AG09319 (cell line): Measurements from ENCODE around the gene RUSC1.

Experiments used
- DNase-seq: peaks from one replicate; pipeline ENCODE4 v3.0.0-alpha.2; 2010; ENCODE audit warnings: low read depth; ENCODE audit errors: extremely low read depth
- TF ChIP-seq, protein P1 (sequence below): IDR thresholded peaks from 2 replicates; pipeline ENCODE4 v1.5.1; 2011; ENCODE audit warnings: low read depth, mild to moderate bottlenecking, inconsistent platforms, low read length, moderate library complexity

The RUSC1 gene

DNA sequence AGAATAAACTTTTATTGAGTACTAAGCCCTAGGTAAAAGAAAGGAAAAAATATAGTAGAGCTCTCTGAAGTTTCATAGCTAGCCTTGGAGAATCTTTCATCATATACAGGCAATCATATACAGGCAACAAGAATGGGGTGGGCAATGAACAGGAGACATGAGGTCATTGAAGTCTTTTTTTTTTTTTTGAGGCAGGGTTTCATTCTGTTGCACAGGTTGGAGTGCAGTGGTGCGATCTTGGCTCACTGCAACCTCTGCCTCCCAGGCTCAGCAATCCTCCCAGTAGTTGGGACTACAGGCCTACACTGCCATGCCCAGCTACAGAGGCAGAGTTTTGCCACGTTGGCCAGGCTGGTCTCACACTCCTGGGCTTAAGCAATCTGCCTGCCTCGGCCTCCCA lies 22.1 kb downstream of the RUSC1 start:
- TF ChIP-seq, protein P1, sequence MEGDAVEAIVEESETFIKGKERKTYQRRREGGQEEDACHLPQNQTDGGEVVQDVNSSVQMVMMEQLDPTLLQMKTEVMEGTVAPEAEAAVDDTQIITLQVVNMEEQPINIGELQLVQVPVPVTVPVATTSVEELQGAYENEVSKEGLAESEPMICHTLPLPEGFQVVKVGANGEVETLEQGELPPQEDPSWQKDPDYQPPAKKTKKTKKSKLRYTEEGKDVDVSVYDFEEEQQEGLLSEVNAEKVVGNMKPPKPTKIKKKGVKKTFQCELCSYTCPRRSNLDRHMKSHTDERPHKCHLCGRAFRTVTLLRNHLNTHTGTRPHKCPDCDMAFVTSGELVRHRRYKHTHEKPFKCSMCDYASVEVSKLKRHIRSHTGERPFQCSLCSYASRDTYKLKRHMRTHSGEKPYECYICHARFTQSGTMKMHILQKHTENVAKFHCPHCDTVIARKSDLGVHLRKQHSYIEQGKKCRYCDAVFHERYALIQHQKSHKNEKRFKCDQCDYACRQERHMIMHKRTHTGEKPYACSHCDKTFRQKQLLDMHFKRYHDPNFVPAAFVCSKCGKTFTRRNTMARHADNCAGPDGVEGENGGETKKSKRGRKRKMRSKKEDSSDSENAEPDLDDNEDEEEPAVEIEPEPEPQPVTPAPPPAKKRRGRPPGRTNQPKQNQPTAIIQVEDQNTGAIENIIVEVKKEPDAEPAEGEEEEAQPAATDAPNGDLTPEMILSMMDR = no peak
- no peak for DNase-seq

DNA sequence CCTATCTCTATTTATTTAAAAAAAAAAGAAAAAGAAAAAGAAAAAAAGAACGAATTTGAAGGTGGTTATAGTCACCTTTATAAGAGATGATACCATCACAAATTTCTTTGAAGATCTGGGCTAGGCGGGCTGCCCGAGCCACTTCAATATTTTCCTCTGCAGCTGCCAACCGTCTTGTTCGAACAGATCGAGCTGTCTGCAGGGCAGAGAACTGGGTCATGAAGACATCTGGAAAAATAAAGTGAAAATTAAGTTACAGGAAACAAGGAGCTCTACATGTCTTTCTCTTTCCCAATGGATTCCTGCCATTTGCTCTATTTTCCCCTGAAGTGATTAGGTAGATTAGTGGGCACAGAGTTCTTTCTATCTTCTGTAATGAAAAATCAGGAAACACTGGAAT lies 31.9 kb downstream of the RUSC1 start:
- TF ChIP-seq, protein P1 = no peak
- DNase-seq = no peak

DNA sequence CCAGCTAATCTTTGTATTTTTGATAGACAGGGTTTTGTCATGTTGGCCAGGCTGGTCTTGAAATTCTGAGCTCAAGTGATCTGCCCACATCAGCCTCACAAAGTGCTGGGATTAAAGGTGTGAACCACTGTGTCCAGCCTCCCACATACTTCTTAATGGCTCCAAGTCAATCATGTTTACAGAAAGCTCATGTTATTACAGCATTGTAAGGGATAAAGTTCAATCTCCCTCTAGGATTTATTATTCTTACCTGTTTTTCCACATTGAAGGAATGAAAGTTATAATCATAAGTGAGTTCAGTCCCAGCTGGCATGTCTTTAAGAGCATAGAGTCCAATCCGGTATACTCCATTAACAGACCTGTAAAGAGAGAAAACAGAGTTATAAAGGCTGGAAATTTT lies 39.4 kb downstream of the RUSC1 start:
- DNase-seq = no peak
- TF ChIP-seq, protein P1 = no peak

DNA sequence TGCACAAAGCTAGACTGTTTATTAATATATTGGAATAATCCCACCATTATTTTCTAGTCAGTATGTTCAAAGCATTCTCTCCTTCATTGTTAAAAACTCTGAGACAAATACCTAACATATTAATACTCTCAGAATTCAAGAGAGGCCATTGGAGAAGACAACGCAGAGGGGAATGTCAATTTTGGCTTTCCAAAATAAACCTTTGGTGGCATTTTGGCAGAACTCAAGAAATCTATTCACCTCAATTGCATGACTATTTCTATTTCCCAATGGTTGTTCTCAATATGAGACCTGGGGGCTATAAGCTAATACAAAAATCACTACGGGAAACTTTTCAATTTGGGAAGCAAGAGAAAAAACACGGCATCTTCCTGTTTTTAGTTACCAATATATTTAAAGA lies 58.5 kb downstream of the RUSC1 start:
- no peak for DNase-seq
- TF ChIP-seq, protein P1 = no peak

DNA sequence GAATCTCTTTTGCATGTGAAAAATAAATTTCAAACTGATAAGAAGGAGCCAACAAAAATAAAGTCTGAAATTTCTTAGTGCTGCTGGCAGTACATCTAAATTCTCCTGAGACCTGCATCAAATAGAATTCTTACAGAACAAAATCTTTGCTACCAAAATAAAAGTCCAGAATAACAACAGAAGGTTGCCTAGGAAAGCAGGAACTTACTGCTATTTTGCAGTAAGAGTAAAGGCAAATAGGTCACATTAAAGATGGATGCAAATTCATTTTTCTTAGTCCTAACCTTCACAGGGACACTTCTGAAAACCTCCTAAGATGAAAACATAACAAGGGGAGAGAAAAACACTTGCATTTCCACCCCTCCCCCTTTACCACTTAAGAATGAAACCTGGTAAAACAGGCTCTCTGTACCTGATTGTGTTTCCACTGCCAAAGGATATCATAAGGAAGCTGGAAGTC lies 59.0 kb downstream of the RUSC1 start:
- DNase-seq = peak; percentile 46

More for the DNA sequence above, 59.0 kb downstream of the RUSC1 start:
- TF ChIP-seq, protein P1 = no peak
